HEK293 (cell line): ENCODE results near the gene GALNT16.

Experiments used
- PATZ1 ChIP-seq: fragments of 450-650 bp; formaldehyde crosslinking; IDR thresholded peaks from 2 replicates; pipeline ENCODE4 v1.5.1; 2016; ENCODE audit warnings: missing biosample characterization, missing genetic modification characterization
- TCF7L2 ChIP-seq: IDR thresholded peaks from 2 replicates; pipeline ENCODE4 v1.6.1; 2011; ENCODE audit warnings: low read depth, mild to moderate bottlenecking, inconsistent platforms, low read length, moderate library complexity, borderline replicate concordance
- TSHZ1 ChIP-seq: fragments of 450-650 bp; formaldehyde crosslinking; IDR thresholded peaks from 2 replicates; pipeline ENCODE4 v1.5.1; 2016; ENCODE audit warnings: missing biosample characterization, missing genetic modification characterization, borderline replicate concordance
- ZBTB17 ChIP-seq: fragments of 450-650 bp; formaldehyde crosslinking; IDR thresholded peaks from 2 replicates; pipeline ENCODE4 v1.5.1; 2016; ENCODE audit warnings: missing biosample characterization, missing genetic modification characterization
- ZNF37A ChIP-seq: fragments of 450-650 bp; IDR thresholded peaks from 2 replicates; pipeline ENCODE4 v1.5.1; 2018; ENCODE audit warnings: missing biosample characterization, missing genetic modification characterization
- ZNF530 ChIP-seq: fragments of 450-650 bp; formaldehyde crosslinking; IDR thresholded peaks from 2 replicates; pipeline ENCODE4 v1.5.1; 2016; ENCODE audit warnings: low read depth, missing biosample characterization, missing genetic modification characterization
- TF ChIP-seq, protein P1 (sequence below): fragments of 450-650 bp; formaldehyde crosslinking; IDR thresholded peaks from 2 replicates; pipeline ENCODE4 v1.5.1; 2016; ENCODE audit warnings: missing biosample characterization, missing genetic modification characterization
- TF ChIP-seq, protein P2 (sequence below): fragments of 450-650 bp; formaldehyde crosslinking; IDR thresholded peaks from 2 replicates; pipeline ENCODE4 v1.5.1; 2016; ENCODE audit warnings: missing biosample characterization, missing genetic modification characterization
- TF ChIP-seq, protein P3 (sequence below): fragments of 450-650 bp; formaldehyde crosslinking; IDR thresholded peaks from 2 replicates; pipeline ENCODE4 v1.5.1; 2016; ENCODE audit warnings: missing biosample characterization, missing genetic modification characterization
- TF ChIP-seq, protein P4 (sequence below): fragments of 450-650 bp; formaldehyde crosslinking; IDR thresholded peaks from 2 replicates; pipeline ENCODE4 v1.5.1; 2016; ENCODE audit warnings: missing biosample characterization, missing genetic modification characterization, borderline replicate concordance

DNA sequence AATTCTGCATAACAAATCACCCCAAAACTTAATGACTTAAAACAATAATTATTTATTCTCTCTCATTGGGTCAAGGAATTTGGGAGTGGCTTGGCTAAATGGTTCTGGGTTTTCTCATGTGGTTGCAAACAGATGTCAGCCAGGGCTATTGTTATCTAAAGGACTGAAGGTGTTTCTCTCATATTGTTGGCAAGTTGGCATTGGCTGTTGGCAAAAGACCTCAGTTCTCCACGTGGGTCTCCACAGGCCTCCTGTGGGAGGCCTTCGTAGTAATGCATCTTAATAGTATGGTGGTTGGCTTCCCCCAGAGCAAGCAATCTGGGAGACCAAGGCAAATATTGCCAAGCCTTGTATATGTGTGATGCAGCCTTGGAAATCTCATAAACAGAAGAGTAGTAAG lies 14.4 kb downstream of the GALNT16 start:
- TF ChIP-seq, protein P1, sequence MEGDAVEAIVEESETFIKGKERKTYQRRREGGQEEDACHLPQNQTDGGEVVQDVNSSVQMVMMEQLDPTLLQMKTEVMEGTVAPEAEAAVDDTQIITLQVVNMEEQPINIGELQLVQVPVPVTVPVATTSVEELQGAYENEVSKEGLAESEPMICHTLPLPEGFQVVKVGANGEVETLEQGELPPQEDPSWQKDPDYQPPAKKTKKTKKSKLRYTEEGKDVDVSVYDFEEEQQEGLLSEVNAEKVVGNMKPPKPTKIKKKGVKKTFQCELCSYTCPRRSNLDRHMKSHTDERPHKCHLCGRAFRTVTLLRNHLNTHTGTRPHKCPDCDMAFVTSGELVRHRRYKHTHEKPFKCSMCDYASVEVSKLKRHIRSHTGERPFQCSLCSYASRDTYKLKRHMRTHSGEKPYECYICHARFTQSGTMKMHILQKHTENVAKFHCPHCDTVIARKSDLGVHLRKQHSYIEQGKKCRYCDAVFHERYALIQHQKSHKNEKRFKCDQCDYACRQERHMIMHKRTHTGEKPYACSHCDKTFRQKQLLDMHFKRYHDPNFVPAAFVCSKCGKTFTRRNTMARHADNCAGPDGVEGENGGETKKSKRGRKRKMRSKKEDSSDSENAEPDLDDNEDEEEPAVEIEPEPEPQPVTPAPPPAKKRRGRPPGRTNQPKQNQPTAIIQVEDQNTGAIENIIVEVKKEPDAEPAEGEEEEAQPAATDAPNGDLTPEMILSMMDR (tag by site-specific recombination) = no peak
- no peak for TF ChIP-seq ZNF37A
- TF ChIP-seq, protein P2, sequence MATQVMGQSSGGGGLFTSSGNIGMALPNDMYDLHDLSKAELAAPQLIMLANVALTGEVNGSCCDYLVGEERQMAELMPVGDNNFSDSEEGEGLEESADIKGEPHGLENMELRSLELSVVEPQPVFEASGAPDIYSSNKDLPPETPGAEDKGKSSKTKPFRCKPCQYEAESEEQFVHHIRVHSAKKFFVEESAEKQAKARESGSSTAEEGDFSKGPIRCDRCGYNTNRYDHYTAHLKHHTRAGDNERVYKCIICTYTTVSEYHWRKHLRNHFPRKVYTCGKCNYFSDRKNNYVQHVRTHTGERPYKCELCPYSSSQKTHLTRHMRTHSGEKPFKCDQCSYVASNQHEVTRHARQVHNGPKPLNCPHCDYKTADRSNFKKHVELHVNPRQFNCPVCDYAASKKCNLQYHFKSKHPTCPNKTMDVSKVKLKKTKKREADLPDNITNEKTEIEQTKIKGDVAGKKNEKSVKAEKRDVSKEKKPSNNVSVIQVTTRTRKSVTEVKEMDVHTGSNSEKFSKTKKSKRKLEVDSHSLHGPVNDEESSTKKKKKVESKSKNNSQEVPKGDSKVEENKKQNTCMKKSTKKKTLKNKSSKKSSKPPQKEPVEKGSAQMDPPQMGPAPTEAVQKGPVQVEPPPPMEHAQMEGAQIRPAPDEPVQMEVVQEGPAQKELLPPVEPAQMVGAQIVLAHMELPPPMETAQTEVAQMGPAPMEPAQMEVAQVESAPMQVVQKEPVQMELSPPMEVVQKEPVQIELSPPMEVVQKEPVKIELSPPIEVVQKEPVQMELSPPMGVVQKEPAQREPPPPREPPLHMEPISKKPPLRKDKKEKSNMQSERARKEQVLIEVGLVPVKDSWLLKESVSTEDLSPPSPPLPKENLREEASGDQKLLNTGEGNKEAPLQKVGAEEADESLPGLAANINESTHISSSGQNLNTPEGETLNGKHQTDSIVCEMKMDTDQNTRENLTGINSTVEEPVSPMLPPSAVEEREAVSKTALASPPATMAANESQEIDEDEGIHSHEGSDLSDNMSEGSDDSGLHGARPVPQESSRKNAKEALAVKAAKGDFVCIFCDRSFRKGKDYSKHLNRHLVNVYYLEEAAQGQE (tag by site-specific recombination) = no peak
- TF ChIP-seq TCF7L2 = no peak
- TF ChIP-seq, protein P3, sequence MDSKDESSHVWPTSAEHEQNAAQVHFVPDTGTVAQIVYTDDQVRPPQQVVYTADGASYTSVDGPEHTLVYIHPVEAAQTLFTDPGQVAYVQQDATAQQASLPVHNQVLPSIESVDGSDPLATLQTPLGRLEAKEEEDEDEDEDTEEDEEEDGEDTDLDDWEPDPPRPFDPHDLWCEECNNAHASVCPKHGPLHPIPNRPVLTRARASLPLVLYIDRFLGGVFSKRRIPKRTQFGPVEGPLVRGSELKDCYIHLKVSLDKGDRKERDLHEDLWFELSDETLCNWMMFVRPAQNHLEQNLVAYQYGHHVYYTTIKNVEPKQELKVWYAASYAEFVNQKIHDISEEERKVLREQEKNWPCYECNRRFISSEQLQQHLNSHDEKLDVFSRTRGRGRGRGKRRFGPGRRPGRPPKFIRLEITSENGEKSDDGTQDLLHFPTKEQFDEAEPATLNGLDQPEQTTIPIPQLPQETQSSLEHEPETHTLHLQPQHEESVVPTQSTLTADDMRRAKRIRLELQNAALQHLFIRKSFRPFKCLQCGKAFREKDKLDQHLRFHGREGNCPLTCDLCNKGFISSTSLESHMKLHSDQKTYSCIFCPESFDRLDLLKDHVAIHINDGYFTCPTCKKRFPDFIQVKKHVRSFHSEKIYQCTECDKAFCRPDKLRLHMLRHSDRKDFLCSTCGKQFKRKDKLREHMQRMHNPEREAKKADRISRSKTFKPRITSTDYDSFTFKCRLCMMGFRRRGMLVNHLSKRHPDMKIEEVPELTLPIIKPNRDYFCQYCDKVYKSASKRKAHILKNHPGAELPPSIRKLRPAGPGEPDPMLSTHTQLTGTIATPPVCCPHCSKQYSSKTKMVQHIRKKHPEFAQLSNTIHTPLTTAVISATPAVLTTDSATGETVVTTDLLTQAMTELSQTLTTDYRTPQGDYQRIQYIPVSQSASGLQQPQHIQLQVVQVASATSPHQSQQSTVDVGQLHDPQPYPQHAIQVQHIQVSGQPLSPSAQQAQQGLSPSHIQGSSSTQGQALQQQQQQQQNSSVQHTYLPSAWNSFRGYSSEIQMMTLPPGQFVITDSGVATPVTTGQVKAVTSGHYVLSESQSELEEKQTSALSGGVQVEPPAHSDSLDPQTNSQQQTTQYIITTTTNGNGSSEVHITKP (tag by site-specific recombination) = no peak
- TF ChIP-seq, protein P4, sequence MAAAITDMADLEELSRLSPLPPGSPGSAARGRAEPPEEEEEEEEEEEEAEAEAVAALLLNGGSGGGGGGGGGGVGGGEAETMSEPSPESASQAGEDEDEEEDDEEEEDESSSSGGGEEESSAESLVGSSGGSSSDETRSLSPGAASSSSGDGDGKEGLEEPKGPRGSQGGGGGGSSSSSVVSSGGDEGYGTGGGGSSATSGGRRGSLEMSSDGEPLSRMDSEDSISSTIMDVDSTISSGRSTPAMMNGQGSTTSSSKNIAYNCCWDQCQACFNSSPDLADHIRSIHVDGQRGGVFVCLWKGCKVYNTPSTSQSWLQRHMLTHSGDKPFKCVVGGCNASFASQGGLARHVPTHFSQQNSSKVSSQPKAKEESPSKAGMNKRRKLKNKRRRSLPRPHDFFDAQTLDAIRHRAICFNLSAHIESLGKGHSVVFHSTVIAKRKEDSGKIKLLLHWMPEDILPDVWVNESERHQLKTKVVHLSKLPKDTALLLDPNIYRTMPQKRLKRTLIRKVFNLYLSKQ (tag by site-specific recombination) = no peak
- TF ChIP-seq TSHZ1 (tag by site-specific recombination) = no peak
- TF ChIP-seq ZNF530 (tag by site-specific recombination) = no peak
- no peak for TF ChIP-seq PATZ1 (tag by site-specific recombination)
- TF ChIP-seq ZBTB17 = no peak
